ENCODE results near the gene CNGA4. TPM values are rescaled to one million over a fixed set of nuclear protein-coding genes. Genes with fewer than 3 reads are reported as not detected.
"Not testable (repeated sequence)": the region's sequence is repeated elsewhere in the genome, so short reads cannot be mapped to it uniquely, and the experiment has no call there.

The CNGA4 gene
- total and polyA plus RNA-seq, 2 of the 13 experiments (the other 11 are each of a cell fraction or from before 2014, with no cell fraction given): 0.03 TPM; not detected in 1

- H3K4me1 ChIP-seq (ENCODE audit: insufficient read depth, low read length); in situ Hi-C loops (cut with HindIII; ENCODE audit: extremely low pct_ligation_motif_present, low pct_unique_long_range_greater_than_20kb); H3K4me3 ChIP-seq (replicated peaks in 1 of 3; ENCODE audit: insufficient read depth in 1 of 3, low read depth in 2 of 3, low read length in 3 of 3); H3K4me2 ChIP-seq (ENCODE audit: low read depth, low read length); BruUV-seq (replicated peaks); CTCF ChIA-PET (ENCODE audit: low intra/inter-chr PET ratio, low total read pairs); H3K9me3 ChIP-seq (ENCODE audit: low read length); H2AFZ ChIP-seq (ENCODE audit: low read length); H3K36me3 ChIP-seq (replicated peaks in 1 of 2; ENCODE audit: control insufficient read depth in 1 of 2, insufficient read depth in 2 of 2, low read length in 2 of 2); ATAC-seq; POLR2A ChIA-PET; DNase-seq (ENCODE audit: low spot score); intact Hi-C loops (cut with micrococcal nuclease; ENCODE audit: unreplicated experiment); H3K79me2 ChIP-seq (ENCODE audit: insufficient read depth, low read length); H3K27ac ChIP-seq (ENCODE audit: extremely low read length, insufficient read depth, low read length); FAIRE-seq; H4K20me1 ChIP-seq (ENCODE audit: insufficient read depth, low read length); H3K9ac ChIP-seq (ENCODE audit: insufficient read depth, low read depth, low read length): not testable (repeated sequence)
- H3K27me3 ChIP-seq (ENCODE audit: control insufficient read depth in 1 of 2, insufficient read depth in 2 of 2, low read length in 2 of 2): peaks cover 0 to 17% of the 10 kb centered on the region in 2 experiments; a peak in 2 of 5 replicates
- WGBS (ENCODE audit: low lambda C conversion rate): 30% methylated on average over 7 of the region's 7 CpGs
Observed at GRCh38 chr11:6280809-6281208, 41.9 kb downstream of the CNGA4 start.

DNA sequence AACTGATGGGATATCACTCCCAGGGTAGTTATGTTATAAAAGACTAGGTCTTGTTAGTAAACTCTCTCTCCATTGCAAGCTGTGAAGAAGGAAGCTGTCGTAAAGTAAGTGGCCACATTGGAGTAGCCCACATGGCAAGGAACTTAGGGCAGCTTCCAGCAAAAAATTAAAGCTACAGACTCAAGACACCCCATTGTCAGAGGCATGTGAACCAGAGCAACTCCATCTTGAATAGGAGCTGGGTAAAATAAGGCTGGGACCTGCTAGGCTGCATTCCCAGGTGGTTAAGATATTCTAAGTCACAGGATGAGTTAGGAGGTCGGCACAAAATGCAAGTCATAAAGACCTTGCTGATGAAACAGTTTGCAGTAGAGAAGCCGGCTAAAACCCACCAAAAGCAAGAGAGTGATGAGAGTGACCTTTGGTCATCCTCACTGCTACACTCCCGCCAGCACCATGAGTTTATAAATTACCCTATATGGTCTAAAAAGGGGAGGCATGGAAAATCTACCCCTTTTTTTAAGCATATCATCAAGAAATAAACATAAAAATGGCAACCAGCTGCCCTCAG is 44.6 kb downstream of the CNGA4 start:
- DNase-seq (ENCODE audit: low spot score) (no peak), FAIRE-seq (no peak), ATAC-seq (no peak)
- no peak for TF ChIP-seq ARNT2 (CRISPR knock-in tag; IDR thresholded peaks at IDR 0.05; ENCODE audit: low read depth)
- TF ChIP-seq ZNF776 (CRISPR knock-in tag; IDR thresholded peaks at IDR 0.05): no peak
- TF ChIP-seq, protein P1, sequence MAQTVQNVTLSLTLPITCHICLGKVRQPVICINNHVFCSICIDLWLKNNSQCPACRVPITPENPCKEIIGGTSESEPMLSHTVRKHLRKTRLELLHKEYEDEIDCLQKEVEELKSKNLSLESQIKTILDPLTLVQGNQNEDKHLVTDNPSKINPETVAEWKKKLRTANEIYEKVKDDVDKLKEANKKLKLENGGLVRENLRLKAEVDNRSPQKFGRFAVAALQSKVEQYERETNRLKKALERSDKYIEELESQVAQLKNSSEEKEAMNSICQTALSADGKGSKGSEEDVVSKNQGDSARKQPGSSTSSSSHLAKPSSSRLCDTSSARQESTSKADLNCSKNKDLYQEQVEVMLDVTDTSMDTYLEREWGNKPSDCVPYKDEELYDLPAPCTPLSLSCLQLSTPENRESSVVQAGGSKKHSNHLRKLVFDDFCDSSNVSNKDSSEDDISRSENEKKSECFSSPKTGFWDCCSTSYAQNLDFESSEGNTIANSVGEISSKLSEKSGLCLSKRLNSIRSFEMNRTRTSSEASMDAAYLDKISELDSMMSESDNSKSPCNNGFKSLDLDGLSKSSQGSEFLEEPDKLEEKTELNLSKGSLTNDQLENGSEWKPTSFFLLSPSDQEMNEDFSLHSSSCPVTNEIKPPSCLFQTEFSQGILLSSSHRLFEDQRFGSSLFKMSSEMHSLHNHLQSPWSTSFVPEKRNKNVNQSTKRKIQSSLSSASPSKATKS (CRISPR knock-in tag; IDR thresholded peaks at IDR 0.05): no peak
- TF ChIP-seq SMARCC2 (IDR thresholded peaks at IDR 0.05): no peak
- TF ChIP-seq, protein P2, sequence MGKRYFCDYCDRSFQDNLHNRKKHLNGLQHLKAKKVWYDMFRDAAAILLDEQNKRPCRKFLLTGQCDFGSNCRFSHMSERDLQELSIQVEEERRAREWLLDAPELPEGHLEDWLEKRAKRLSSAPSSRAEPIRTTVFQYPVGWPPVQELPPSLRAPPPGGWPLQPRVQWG (CRISPR knock-in tag; IDR thresholded peaks at IDR 0.05; ENCODE audit: borderline replicate concordance, low read depth): no peak
- no peak for TF ChIP-seq ZNF30 (CRISPR knock-in tag; IDR thresholded peaks at IDR 0.05)
- no peaks in the 10 kb centered on the region for H4K20me1 ChIP-seq (ENCODE audit: insufficient read depth, low read length)
- no peaks in the 10 kb centered on the region for H3K9me3 ChIP-seq (ENCODE audit: low read length)
- no peaks in the 10 kb centered on the region for H3K79me2 ChIP-seq (ENCODE audit: insufficient read depth, low read length)
- H2AFZ ChIP-seq (ENCODE audit: low read length): no peak overlapping the region
- no peak overlapping the region for H3K9ac ChIP-seq (ENCODE audit: insufficient read depth, low read depth, low read length)
- WGBS (ENCODE audit: low lambda C conversion rate): 20% methylated on average over 4 of the region's 4 CpGs
- no peak overlapping the region for H3K27ac ChIP-seq (ENCODE audit: extremely low read length, insufficient read depth, low read length)
- H3K4me1 ChIP-seq (ENCODE audit: insufficient read depth, low read length): no peaks in the 10 kb centered on the region
- peaks cover 0 to 17% of the 10 kb centered on the region in 2 experiments; a peak in 2 of 5 replicates for H3K27me3 ChIP-seq (ENCODE audit: control insufficient read depth in 1 of 2, insufficient read depth in 2 of 2, low read length in 2 of 2)
- intact Hi-C loops (cut with micrococcal nuclease; ENCODE audit: unreplicated experiment) (no loop called here), in situ Hi-C loops (cut with HindIII; ENCODE audit: extremely low pct_ligation_motif_present, low pct_unique_long_range_greater_than_20kb) (no loop called here)
- H3K4me3 ChIP-seq (replicated peaks in 1 of 3; ENCODE audit: insufficient read depth in 1 of 3, low read depth in 2 of 3, low read length in 3 of 3): no peak overlapping the region
- no TSS peak for BruUV-seq (replicated peaks)
- no peaks in the 10 kb centered on the region for H3K36me3 ChIP-seq (replicated peaks in 1 of 2; ENCODE audit: control insufficient read depth in 1 of 2, insufficient read depth in 2 of 2, low read length in 2 of 2)
- ChIA-PET POLR2A (no interaction called here), CTCF (ENCODE audit: low intra/inter-chr PET ratio, low total read pairs) (no interaction called here)
- no peak overlapping the region for H3K4me2 ChIP-seq (ENCODE audit: low read depth, low read length)
